Fibroblast of skin of abdomen (primary cell): ENCODE measurements around the gene MRGPRX3.

Experiments used
- DNase-seq: peaks from one replicate; pipeline ENCODE4 v3.0.0-alpha.2; 2013

MRGPRX3 gene

DNA sequence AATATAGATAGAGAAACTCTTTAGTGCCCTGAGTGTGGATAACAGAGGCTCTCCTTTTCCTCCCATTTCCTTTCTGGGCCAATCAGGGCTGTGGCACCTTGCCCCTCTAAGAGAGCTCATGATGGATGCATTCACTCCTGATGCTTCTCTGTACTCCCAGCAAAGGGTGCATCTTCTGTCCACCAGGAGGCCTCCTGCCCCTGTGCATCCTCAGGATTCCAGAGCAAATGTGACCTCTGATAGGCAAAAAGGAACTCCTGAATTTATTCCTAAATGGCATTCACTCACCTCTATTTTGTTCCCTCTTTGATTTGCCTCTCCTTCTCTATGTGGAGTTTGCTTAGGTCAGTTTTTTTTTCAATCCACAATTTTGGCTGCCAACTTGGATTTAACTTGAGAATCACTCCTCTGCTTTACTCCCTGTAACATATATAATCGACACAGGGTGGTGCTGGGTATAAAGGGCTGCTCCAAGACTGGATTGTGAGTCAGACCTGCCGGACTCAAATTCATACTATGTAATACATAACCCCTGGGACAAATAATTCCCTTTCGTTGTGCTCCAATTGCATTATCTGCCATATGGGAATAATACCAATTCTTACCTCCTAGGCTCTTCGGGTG, 39.1 kb downstream of the MRGPRX3 start:
- peak; percentile 6 for DNase-seq

DNA sequence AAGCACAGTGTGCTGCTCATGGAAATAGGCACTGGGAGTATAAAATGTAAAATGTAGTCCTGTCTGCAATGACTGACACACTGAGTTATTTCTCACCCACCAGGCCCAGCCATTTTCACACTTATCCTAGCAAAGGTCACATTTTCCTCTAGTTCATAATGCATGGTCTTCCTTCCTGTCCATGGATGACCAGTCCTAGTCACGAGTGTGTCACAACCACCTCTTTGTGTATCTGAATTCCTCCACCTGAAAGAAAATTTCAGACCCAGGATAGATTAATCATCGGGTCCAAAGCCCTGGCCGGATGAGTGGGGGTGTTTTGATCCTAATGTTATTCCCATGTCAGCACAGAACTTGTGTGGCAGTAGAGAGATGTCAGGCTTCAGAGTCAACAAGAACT, 40.3 kb downstream of the MRGPRX3 start, which contains the start of gene MRGPRX4:
TSS of gene MRGPRX4 (plus strand) at position 172 of the 400 bp plus-strand sequence. CDS start 420 bp downstream, outside the sequence.
- no peak for DNase-seq

GRCh38 chr11:18173225-18173866, 41.0 kb downstream of the MRGPRX3 start:
- DNase-seq: no peak
